Gastroesophageal sphincter (tissue), 3 donors: Measurements from ENCODE around the gene OXCT1.

Source experiments
- CTCF ChIP-seq, 4 experiments: fragments of 200-600 bp in 2 of 4; fragments of 450-650 bp in 2 of 4; sonication (generic) in 1 of 4; IDR thresholded peaks; one replicate each; pipeline ENCODE4 v1.5.1; 2017 to 2019; ENCODE audit warnings: antibody characterized with exemption in 4 of 4, mild to moderate bottlenecking in 2 of 4, moderate library complexity in 2 of 4
- EP300 ChIP-seq: sonication (generic); formaldehyde crosslinking; IDR thresholded peaks from one replicate; pipeline ENCODE4 v1.6.1; 2017; ENCODE audit warnings: antibody characterized with exemption, mild to moderate bottlenecking
- POLR2A ChIP-seq, 2 donors: fragments of 450-650 bp; IDR thresholded peaks; one replicate each; pipeline ENCODE4 v1.6.1; 2017; ENCODE audit warnings: antibody characterized with exemption in 2 of 2, mild to moderate bottlenecking in 2 of 2, moderate library complexity in 1 of 2
- POLR2AphosphoS5 ChIP-seq: sonication (generic); formaldehyde crosslinking; IDR thresholded peaks from one replicate; pipeline ENCODE4 v1.6.1; 2017; ENCODE audit warnings: antibody characterized with exemption

GRCh38 chr5:41721516-41721915 is 148.7 kb downstream of the OXCT1 start:
- TF ChIP-seq CTCF (IDR thresholded peaks at IDR 0.05), result no peak
- no peak for TF ChIP-seq EP300
- TF ChIP-seq POLR2A (IDR thresholded peaks at IDR 0.05), result no peak
- no peak for TF ChIP-seq POLR2AphosphoS5
